HL-60 (cell line): ENCODE data around the gene UCN2.

Experiments used
- DNase-seq, 2 experiments: peaks; one replicate each; pipeline ENCODE4 v3.0.0-alpha.2; 2010 to 2020; ENCODE audit warnings: low read depth in 1 of 2, low spot score in 1 of 2
- H3K27ac ChIP-seq: fragments of 250-450 bp; sonication (Bioruptor Pico); replicated peaks from 2 replicates; pipeline ENCODE4 v1.5.1; 2020; ENCODE audit warnings: mild to moderate bottlenecking, moderate library complexity
- H3K27me3 ChIP-seq: fragments of 250-450 bp; sonication (Bioruptor Pico); 2 replicates; pipeline ENCODE4 v1.5.1; 2021; ENCODE audit warnings: mild to moderate bottlenecking, moderate library complexity; ENCODE audit not compliant: insufficient read depth, poor library complexity, severe bottlenecking
- H3K4me3 ChIP-seq: replicated peaks from 2 replicates; pipeline ENCODE4 v1.5.1; 2011; ENCODE audit warnings: mild to moderate bottlenecking, control low read depth, low read length; ENCODE audit not compliant: insufficient read depth
- GABPA ChIP-seq: IDR thresholded peaks from 2 replicates; pipeline ENCODE4 v1.6.1; 2012; ENCODE audit warnings: low read depth
- POLR2AphosphoS5 ChIP-seq: IDR thresholded peaks from 2 replicates; pipeline ENCODE4 v1.6.1; 2012; ENCODE audit warnings: low read depth
- SPI1 ChIP-seq: IDR thresholded peaks from 2 replicates; pipeline ENCODE4 v1.6.1; 2012; ENCODE audit warnings: low read depth, mild to moderate bottlenecking, borderline replicate concordance
- long read RNA-seq: library from polyadenylated mRNA; unstranded; transcript quantifications from one replicate; pipeline ENCODE4 v2.0.0, GENCODE V29; 2020
- TF ChIP-seq, protein P1 (sequence below): IDR thresholded peaks from 2 replicates; pipeline ENCODE4 v1.6.1; 2012; ENCODE audit warnings: low read depth; ENCODE audit not compliant: insufficient replicate concordance
- TF ChIP-seq, protein P2 (sequence below): IDR thresholded peaks from one replicate; pipeline ENCODE4 v1.5.1; 2011; ENCODE audit warnings: low read length, control low read depth, inconsistent platforms; ENCODE audit not compliant: insufficient read depth

Gene UCN2, protein sequence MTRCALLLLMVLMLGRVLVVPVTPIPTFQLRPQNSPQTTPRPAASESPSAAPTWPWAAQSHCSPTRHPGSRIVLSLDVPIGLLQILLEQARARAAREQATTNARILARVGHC
- long read RNA-seq: 0 reads

DNA sequence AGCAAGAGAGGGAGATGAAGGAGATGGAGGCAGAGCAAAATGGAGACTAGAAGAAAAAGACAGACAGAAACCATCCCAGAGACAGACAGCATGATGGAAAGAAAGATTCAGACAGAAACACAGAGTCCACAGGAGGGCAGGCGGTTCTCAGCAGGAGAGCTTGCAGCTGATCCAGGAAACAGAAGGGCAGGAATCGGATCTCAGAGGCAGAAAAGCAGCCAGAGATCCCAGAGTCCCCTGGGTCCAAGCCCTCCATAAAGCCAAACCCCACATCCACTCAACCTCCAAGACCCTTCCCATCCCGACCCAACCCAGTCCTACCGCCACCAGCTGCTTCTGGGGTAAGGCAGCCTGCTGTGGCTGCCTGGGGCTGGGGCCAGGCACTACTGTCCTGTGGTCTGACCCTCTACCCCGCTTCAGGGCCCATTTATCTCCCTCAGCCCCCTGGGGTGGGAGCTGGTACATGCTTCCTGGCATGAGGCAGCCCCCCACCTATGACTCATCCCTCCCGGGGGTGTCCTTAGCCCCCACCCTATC, at the start of gene UCN2:
Gene UCN2 (minus strand): TSS at position 400 of the 537 bp plus-strand sequence. CDS start 657 bp downstream, outside the sequence.
- no peak for DNase-seq
- Histone ChIP-seq H3K27ac (no peak within 1 kb of the TSS), H3K27me3 (no peaks in the 10 kb centered on the region), H3K4me3 (no peak within 1 kb of the TSS)
- no peak for TF ChIP-seq POLR2AphosphoS5
- TF ChIP-seq, protein P1, sequence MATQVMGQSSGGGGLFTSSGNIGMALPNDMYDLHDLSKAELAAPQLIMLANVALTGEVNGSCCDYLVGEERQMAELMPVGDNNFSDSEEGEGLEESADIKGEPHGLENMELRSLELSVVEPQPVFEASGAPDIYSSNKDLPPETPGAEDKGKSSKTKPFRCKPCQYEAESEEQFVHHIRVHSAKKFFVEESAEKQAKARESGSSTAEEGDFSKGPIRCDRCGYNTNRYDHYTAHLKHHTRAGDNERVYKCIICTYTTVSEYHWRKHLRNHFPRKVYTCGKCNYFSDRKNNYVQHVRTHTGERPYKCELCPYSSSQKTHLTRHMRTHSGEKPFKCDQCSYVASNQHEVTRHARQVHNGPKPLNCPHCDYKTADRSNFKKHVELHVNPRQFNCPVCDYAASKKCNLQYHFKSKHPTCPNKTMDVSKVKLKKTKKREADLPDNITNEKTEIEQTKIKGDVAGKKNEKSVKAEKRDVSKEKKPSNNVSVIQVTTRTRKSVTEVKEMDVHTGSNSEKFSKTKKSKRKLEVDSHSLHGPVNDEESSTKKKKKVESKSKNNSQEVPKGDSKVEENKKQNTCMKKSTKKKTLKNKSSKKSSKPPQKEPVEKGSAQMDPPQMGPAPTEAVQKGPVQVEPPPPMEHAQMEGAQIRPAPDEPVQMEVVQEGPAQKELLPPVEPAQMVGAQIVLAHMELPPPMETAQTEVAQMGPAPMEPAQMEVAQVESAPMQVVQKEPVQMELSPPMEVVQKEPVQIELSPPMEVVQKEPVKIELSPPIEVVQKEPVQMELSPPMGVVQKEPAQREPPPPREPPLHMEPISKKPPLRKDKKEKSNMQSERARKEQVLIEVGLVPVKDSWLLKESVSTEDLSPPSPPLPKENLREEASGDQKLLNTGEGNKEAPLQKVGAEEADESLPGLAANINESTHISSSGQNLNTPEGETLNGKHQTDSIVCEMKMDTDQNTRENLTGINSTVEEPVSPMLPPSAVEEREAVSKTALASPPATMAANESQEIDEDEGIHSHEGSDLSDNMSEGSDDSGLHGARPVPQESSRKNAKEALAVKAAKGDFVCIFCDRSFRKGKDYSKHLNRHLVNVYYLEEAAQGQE: no peak
- TF ChIP-seq, protein P2, sequence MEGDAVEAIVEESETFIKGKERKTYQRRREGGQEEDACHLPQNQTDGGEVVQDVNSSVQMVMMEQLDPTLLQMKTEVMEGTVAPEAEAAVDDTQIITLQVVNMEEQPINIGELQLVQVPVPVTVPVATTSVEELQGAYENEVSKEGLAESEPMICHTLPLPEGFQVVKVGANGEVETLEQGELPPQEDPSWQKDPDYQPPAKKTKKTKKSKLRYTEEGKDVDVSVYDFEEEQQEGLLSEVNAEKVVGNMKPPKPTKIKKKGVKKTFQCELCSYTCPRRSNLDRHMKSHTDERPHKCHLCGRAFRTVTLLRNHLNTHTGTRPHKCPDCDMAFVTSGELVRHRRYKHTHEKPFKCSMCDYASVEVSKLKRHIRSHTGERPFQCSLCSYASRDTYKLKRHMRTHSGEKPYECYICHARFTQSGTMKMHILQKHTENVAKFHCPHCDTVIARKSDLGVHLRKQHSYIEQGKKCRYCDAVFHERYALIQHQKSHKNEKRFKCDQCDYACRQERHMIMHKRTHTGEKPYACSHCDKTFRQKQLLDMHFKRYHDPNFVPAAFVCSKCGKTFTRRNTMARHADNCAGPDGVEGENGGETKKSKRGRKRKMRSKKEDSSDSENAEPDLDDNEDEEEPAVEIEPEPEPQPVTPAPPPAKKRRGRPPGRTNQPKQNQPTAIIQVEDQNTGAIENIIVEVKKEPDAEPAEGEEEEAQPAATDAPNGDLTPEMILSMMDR: no peak
- TF ChIP-seq SPI1: no peak
- no peak for TF ChIP-seq GABPA

DNA sequence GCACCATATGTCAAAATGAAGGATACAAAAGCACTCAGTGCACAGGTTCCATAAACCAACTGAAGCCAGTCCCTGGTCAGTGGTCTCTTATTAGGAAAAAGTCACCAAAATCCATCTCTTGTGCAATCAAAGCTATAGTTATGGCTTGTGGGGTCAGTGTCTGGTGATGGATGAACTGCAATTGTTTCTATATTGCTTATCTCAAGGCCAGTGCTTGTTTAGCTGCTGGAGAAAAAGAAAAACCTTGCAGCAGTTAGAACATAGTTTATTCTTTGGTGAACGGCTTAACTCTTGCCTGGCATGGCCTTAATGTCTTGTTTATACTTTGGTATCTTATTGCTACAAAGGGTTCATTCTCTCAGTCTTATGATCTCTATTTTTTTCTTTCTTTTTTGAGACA, 48.7 kb upstream of the UCN2 start:
- Histone ChIP-seq H3K4me3 (no peak overlapping the region), H3K27ac (no peak overlapping the region), H3K27me3 (no peaks in the 10 kb centered on the region)
- no peak for DNase-seq
- no peak for TF ChIP-seq GABPA
- TF ChIP-seq, protein P2: no peak

DNA sequence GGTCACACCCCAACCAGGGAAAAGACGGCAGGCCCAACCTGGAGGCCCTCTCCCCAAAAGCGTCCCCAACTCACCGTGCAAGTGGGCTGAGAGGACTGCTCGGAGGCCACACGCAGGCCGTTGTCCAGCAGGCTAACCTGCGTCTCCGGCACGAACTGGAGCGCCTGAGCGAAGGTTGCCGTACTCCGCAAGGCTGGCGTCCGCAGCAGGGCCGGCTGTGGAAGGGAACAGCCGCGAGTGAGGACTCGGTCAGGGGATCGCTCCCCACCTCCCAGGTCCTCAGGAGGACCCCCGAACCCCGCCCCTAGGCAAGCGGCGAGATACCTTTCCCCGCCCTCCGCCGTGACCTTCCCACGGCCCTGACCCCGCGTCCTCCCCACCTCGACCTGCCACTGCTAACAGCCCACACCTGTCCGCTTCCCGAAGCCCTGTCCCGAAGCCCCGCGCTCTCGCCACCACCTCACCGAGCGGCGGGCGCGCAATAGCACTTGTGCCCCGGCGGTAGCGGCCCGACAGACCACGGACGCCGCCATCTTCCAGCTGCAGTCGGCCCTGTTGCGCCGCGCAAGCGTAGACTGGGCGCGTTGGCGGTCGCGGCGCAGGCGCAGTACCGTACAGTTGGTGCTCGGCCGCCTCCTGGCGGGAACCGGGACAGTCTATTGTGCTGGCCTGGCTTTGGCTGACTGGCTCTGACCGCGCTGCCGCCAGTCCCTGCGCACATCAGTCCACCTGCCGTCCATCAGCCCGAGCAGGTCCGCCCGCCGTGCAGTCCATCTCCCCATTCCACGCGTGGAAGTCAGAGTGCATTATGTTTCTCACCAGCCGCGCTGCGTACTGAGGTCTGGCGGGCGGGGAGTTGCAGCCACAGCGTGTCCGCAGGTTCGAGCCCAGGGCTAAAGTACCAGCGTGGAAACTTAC, 45.8 kb upstream of the UCN2 start, which contains the start of gene UQCRC1:
Gene UQCRC1 (minus strand): TSS at position 559 of the 918 bp plus-strand sequence. CDS start 26 bp downstream, at position 533.
- no peaks in the 10 kb centered on the region for H3K27me3 ChIP-seq
- TF ChIP-seq GABPA: no peak
- TF ChIP-seq, protein P1: peak; percentile 38
- TF ChIP-seq, protein P2: peak; percentile 39
- TF ChIP-seq SPI1: no peak
- TF ChIP-seq POLR2AphosphoS5: peak; percentile 97
- H3K27ac ChIP-seq: peak within 1 kb of the TSS; percentile 93
- H3K4me3 ChIP-seq: peak within 1 kb of the TSS; percentile 94
- peak; percentile 90 to 92 for DNase-seq
